DMS53 treated with DMSO at 0.1 percent for 48 hours (cell line): ENCODE data around the gene CAVIN2.

Experiments used
- DNase-seq: peaks from one replicate; lab custom pipeline; 2025; ENCODE audit not compliant: unreplicated experiment; lab: John Stamatoyannopoulos, UW

The CAVIN2 gene

DNA sequence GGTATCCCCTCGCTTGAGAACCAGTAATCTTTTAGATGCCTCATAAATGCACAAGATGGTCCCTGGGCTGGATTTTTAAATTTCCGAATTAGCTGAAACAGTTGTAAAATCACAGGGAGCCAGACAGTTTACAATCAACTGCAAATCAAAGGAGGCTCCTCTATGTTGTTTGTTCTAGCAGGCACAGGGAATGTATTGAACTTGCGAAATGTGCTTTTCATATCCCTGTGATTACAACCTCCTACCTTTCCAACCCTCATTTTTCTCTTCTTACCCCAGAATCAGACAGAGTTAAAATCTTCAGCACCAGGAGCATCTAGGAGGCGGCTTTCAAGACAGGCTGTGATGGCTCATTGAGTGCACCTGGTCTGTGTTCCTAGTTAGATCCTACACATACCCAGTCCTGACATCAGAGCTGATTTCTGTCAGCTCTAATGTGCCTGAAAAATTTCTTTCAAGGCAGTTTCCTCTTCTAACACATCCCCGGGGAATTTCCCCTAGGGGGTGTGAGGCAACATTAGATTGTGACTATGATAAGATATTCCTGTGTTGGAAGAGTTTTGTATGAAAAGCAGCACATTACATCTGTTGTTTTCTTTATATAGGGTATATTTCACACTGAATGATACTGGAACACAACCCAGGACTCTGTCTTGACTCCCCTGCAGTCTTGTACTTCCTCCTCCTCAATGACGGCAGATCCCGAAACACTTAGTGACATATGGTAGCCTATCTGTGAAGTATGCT lies 17.9 kb upstream of the CAVIN2 start:
- DNase-seq: no peak

DNA sequence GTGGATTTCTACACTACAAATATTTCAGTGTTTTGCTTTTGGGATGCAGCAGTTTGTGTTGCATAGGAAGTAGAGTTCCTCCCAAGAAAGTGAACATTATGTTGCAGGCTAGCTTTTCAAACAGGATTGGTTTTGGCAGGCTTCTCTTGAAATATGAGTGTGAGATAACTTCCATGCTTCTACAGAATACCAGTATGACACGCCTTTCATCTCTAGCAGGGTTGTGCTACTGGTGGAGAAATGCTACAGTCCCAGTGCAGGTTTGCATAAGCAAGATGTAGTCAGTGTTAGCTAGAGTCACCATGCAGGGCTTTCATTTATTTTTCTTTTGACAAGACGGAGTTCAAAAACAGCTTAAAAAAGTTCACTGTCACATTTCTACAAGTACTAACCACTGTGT lies 17.1 kb upstream of the CAVIN2 start:
- DNase-seq: no peak

DNA sequence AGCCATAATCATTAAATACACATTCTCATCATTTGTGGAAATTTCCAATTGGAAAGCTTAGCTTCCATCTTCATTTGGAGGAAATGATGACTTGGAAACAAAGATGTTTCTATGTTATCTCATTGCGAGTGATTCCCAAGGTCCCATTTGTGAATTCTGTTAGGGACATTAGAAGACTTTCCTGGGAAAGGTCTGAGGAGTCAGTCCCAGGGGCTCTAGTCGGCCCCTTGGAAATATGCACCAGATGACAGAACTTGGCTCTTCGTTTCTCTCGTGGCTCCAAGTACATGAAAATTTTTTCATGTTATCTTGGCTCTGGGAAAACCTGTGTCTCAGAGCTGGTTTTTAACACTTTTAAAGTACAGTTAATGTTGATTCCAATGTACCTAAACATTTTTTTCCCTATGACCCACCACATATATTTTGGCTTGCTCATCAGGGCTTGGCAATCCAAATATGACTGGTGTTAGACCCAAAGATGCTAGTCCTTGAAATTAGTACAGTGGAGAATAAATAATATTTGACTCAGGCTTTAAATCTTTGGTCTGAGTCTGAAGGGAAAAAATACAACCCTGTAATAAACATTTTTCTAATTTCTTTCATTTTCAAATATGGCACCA lies 15.4 kb upstream of the CAVIN2 start:
- no peak for DNase-seq

DNA sequence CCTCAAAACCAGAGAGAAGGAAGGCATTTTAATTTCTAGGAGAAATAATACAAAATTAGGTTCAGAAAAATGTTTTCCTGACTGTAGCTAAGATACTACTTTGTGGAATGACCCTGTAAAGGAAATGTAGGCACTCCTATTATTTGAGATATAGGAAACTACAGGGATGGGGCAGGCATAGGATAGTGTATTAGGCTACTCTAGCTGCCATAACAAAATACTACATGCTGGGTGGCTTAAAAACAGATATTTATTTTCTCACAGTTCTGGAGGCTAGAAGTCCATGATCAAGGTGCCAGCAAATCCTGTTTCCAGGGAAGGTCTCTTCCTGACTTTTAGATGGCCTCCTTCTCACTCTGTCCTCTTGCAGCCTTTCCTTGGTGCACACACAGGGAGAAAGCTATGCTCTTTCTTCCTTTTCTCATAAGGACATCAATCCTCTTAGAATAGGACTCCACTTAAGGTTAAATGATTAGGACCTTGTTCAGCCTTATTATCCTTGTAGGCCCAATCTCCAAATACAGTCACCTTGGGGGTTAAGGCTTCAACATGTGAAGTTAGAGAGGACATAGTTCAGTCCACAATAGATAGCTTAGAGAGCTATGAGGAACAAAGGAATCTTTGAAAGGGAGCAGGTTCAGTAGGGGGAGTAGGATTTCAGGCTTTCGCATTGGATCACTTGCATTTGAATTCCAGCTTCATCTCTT lies 14.0 kb upstream of the CAVIN2 start:
- no peak for DNase-seq

DNA sequence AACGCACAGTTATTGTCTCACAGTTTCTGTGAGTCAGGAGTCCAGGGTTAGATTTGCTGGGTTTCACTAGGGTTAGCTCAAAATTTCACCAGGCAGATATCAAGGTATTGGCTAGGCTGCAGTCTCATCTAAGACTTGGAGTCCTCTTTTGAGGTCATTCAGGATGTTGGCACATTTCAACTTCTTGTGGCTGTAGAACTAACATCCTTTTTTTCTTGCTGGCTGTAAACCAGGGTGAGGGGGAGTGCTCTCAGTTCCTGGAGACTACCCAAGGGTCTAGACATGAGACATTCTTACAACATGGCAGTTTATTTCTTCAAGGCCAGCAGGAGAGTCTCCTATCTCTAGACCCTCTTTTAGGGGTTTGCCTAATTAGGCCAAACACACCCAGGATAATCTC lies 12.8 kb upstream of the CAVIN2 start:
- no peak for DNase-seq

DNA sequence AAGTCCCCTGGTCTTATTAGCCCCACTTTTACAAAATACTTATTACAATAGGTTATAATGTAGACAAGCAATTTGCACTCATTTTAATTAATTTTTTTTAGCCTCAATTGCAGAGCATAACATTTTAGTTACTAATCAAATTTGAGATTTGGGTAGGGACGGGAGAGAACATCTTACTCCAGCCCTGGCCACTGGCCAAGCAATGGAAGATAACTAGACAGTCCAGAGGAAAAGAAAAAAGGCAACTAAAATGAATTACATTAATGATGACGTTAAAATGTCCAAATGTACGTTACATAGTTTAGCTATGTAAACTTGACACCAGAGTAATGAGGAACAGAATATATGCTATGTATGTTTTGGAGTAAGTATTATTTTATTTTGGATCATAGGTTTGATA lies 11.0 kb upstream of the CAVIN2 start:
- DNase-seq: no peak

DNA sequence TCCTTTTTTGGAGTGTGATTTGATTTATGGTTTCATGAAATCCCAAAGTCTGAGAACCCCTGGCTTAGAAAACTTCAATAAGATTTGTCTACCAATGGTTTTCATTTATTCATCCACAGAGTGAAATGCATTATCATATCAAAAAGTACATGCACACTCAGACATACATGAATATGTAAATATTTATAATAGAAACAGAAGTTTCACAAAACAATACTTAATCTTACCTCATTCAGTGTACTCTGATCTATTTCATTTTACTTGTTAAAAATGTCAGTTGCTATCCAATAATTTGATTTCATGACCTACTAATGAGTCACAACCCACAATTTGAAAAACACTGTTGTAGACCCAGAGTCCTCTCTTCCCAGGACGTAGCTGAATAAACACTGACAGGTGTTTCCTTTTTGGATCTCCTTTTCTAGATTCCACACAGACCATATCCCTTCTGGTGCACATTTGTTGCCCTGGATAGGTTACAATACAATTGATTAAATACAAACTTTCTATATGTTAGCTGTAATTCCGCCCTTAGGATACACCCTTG lies 10.4 kb upstream of the CAVIN2 start:
- peak; percentile 84 for DNase-seq

DNA sequence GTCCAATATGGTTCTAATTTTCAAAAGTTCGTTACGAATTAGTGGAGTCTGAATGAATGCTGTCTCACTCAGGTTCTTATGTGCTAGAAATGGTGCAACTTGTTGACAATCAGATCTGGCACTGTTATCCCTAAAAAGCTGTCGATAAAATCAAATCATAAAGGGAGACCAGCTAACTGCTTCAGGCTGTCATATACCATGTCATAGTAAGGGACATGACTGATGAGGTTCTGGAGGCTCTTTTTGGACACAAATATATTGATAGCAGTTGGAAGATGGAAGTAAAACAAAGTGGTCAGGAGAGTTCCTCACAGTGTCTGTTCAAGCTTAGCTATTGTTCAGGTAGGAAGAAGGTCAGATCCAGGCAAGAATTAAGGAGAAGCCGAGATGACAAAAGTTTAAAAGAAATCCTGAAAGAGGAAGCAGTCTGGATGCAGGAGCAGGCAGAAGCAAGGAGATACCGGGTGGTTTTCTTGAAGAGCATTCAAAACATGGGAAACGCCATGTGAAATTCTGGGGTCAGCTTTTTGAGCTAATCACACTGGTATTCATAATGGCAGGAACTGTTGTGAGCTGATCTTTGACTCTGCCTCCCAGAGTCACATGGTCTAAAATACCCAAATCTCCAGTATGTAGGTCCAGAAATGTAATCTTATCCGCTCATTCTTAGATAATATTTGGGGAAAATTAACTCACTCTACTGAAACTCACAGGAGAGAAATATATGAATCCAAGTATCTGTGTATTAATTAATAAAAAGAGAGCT lies 9.4 kb upstream of the CAVIN2 start:
- no peak for DNase-seq

DNA sequence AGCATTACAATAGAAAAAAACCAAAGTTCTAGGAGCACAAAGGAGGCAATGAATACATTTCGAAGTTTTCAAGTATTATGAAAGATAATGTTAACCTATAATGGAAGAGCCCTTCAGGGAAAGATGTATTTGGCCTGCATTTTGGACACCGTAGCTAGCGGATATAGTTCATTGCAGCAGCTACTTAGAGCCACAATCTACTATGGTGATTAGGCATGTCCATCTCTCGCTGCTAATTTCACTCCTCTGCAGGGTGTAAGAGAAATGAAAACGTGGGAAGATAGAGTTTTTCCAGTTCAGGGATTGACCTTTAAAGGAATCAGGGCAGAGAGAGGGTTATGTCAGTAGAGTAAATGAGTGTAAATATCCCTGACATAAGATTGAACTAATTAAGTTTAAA lies 8.5 kb upstream of the CAVIN2 start:
- DNase-seq: no peak

DNA sequence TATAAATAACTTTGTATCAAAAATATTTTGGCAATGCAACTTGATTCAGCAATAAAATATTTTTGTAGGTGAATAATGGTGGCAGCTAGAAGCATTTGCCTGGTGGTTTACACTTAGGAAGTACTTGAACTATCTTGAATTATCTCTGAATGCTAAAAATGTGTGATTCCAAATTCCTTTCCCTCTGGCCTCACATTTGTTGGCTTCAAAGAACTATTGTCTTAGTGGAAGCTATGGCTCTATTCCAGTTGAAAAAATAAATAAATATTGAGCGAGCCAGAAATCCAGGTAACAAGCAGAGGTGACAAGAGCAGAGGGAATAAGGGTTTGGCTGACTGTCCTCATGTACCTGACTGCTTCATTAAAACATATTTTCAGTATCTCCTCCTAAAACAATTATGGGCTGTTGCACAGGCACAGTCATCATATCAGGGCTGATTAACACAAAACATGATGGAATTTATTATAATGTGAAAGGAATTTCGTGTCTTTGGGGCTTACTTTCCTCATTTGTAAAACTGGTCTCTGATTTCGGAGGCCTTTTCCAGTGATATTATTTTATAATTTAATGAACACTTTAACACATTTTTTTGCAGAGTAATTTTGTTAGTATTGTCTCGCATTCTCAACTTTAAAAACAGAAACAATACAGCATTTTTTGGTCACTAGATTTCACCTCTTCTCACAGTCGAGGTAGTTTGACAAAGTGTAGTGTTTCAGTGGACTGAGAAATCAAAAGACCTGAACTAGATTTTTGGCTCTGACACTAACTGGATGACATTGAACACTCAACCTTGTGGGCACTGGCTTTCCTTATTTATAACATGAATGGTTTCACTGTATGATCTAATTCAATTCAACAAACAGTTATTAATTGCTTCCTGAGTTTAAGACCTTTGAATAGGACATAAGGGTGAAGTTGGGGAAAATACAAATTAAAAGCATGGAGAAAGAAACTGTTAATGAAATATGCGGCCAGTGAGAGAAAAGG lies 7.8 kb upstream of the CAVIN2 start:
- DNase-seq: no peak

DNA sequence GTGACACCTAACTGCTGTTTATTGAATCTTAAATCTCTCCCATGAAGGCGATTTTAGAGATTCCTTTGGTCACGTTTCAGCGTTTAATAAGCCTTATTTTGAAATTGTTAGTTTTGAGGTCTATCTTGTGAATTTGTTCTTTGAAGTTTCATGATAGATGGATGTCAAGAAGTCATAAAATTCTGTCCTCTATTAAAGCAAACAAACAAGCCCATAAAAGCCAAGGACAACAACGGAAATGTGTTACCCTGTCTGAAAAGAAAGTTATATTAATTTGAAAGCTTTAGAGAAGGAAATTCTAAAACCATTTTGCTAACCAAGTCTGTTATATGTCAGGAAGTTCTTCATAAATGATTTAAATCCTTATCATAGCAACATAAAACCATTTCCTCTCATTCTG lies 7.0 kb upstream of the CAVIN2 start:
- no peak for DNase-seq

DNA sequence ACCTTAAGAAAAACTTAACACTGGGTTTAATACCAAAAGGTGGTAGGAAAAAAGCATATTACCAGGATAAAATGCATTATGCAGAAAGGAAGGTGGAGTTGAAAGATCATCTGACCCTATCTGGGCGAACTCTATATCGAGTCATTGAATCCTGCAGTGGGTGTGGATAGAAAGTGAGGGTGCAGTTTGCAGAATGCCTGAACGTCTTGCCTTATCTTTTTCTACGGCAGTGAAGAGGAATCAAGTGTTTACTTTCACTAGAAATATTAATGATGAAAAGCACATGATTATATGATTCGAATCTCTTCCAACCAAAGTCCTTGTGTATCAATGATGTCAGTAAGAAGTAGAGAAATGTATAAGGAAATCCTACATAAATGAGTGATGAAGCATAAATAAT lies 4.3 kb upstream of the CAVIN2 start:
- no peak for DNase-seq

DNA sequence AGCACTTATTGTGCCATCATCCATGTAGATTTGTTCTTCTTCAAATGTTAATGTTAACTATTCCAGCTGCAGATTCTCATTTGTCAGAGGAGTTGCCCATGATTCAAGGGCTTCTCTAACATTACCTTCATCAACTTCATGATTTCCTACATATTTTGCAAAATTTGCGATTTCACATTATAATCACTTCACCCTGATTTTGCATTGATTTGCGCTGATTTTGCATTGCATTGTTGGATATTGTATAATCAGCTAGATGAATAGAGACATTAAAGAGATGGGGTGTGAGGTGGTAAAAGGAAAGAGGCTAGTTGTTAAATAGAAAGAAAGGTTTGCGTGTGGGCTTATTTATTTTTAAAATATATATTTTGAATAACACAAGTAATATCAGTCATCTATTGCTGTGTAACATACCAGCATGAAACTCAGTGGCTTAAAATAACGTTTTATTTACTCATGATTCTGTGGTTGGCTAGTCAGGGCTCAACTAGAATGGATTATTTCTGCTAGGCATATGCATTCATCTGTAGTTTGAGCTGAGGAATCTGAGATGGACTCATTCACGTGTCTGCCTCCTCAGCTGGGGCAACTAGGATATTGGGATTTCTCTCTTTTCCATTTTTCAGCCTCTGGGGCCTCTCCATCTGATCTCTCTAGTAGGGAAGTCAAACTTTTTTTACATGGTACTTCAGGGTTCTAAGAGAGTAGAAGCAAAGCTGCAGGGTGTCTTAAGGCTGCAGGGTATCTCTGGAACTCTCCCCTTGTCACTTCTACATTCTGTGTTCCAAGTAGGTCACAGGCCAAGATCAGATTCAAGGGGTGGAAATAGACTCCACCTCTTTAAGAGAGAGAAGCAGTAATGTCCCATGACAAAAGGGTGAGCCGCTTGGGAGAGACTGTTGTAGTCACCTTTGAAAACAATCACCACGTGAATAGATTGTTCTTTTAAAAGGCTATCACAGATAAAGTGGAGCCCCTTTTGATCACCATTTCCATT lies 2.2 kb upstream of the CAVIN2 start:
- no peak for DNase-seq

DNA sequence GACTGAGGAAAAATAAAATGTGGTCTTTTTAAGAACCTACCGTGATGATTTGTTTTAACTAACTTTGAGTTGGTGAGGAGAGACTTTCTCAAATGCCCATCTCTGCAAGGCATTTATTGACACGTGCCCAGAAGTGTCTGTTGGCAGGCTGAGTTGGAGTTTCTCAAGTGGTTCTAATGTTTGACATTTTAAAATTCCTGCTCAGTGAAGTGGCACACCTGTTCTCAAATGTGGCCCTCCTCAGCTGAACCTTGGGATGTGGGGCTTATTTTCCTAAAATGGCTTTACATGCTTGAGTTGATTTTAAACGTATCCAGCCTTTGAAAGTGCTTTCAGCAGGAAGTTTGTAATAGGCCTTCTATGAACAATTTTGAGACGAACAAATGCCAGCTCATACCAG lies 876 bp upstream of the CAVIN2 start:
- DNase-seq: peak; percentile 21

DNA sequence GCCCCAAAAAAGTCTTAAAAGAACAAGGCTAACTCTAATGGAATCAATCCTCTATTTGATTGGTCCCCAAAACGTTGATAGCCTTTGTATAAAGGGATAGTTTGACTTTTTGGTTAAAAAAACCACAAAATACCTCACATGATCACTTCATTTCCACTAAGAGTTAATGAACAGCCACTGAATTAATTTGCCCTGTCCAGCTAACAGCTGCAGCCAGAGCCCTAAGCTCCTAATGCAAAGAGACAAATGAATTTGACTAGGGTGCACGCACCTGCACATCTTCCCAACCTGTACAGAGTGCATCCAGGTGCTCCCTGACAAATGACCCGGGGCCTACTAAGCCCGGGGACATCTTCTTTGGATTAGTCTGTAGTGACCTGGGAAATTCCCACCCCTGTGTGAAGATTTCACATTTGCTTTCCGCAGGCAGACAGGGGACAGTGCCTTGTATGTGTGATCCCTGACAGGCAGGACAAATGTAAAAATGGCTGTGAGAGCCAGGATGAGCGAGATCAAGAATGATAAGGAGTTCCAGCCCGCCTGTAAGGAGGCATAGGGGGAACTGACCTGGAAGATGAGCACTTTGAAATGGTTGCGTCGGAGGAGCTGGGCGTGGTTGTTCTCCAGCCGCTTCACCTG lies 893 bp downstream of the CAVIN2 start:
- no peak for DNase-seq

DNA sequence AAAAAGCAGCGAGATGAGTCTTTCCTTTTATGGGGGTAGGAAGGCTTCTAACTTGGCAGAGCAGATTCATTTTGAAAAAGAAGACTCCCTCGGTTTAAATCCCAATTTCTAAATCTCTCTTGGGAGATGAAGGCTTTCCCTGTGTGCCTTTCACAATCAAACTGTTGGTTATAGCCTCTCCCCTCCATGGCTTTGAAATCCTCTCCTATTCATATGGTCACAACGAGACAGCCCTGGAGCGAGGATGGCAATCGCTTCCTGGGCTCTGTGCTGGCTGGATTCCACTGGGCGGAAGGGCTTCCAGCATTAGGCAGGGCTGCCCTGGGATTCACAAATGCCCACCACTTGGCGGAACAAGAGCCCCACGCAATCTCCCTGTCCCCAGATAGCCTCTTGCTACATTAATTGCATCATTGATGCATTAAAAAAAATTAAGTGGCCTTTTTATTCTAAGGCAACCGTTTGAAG lies 1.6 kb downstream of the CAVIN2 start:
- DNase-seq: no peak

DNA sequence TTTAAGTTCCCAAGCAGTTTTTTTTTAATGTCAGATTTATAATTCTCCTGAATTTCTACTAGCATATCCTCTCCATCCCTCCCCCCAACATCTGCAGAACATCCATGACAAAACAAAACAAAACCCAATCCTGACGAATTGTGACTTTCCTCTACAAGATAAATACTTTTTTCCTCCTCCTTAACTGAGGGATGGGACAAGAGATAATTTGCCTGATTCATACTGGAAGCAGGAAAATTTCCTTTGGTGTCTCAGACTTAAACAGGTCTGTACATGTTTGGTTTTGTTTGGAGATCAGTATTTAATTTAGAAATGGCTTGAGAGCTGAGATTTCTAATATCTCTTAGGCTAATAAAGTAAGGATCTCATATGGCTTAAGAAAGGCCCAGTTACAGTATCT lies 2.2 kb downstream of the CAVIN2 start:
- no peak for DNase-seq

DNA sequence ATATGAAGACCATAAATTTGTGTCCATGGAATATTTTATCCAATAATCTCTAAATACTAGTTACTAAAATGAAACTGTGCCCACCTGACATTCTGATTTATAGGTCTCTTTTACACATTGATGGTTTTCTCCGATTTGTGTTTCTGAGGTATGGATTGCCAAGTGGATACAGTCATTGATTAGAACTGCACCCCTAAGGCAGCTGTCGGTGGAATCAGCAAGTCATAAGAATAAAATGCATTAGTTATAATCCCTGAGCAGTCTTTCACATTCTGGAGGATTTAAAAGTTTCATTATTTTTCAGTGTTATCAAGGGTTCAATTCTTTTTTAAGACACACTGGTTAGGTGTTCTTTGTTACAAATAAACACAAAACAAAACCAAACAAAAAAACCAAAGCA lies 6.0 kb downstream of the CAVIN2 start:
- DNase-seq: no peak
